ENCODE measurements around the gene RNF25.

Gene RNF25

GRCh38 chr2:218679119-218679518 lies 7.3 kb upstream of the RNF25 start:
- DNase-seq (ENCODE audit: low spot score) = no peak

DNA sequence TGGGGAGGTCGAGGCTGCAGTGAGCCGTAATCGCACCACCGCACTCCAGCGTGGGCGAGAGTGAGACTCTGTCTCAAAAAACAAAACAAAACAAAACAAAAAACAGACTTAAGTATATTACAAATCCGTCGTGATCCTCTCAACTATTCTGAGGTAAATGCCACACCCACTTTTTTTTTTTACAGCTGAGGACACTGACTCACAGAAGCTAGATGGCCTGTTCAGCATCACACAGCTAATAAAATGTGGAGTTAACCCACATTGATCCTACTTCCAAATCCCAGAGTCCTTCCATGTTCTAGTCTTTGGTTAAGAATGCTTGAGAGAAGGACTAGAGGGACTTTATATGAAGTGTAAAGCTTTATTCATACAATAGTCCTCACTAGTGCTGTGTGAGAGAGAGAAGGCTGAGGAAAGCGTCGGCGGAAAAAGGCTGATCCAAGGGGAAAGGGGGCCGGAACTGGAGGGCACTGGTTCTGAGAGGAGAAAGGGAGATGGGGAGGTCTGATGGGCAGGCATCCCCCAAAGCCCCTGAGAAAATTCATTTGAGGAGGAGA lies 627 bp downstream of the RNF25 start:
- no peak for DNase-seq (ENCODE audit: low spot score)

DNA sequence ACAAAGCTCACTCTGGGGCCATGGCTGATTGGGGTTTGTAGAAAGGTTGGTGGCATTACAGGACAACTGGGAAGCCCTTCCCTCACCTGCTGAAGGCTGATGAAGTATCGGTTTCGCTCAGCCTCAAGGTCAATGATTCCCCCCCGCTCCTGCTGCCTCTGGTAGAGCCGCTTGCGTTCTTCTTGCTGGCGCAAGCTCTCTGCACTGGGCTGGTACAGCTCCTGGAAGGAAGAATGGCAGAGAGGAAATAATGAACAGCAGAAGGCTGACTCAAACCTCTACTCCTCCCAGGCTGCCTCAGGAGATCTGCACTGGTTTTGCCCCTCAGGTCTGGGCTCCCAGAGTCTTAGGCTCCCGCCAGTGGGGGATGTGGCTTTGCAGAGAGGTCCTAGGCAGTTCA lies 7.1 kb downstream of the RNF25 start:
- DNase-seq (ENCODE audit: low spot score) = no peak

- DNase-seq (ENCODE audit: low spot score) = no peak
Observed at GRCh38 chr2:218663901-218664300, 7.9 kb downstream of the RNF25 start.

- DNase-seq (ENCODE audit: low spot score) = no peak
Observed at GRCh38 chr2:218662827-218663226, 9.0 kb downstream of the RNF25 start.

DNA sequence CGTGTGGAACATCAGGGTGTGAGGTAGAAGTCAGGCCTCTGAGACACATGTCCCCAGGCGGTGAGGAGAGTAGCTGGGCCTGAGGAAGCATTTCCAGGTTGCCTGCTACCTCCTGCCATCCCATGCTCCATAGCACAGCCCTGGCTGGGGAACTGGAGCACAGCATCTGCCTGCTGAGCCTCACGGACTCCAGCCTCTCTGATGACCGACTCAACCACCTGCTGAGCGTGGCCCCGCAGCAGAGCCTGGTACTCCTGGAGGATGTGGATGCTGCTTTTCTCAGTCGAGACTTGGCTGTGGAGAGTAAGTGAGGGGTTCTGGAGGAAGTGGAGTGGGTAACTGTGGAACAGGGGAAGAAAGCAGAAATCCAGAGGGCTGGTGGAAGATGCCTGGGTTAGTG lies 9.4 kb downstream of the RNF25 start:
- DNase-seq (ENCODE audit: low spot score) = no peak

DNA sequence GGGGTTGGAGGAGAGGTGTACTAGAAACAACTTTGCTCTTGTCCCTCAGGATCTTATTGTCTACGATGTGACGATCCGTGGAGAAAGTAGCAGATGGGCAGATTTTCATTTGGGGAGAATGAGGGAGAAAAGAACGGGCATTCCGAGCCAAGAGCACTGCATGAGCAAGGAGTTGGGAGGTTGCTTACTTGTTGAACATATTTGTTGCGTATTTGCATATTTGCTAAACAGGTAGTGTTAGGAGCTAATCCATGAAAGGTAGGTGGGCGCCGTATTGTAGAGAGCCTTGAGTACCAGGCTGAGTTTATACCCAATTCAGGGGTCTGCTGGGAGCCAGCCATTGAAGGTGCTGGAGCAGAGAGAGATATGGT lies 11.8 kb downstream of the RNF25 start:
- DNase-seq (ENCODE audit: low spot score) = no peak

- DNase-seq (ENCODE audit: low spot score) = peak; percentile 96
Observed at GRCh38 chr2:218659258-218659987, 12.4 kb downstream of the RNF25 start, which contains the start of the genes BCS1L and ZNF142. TSS of gene BCS1L (plus strand) at chr2:218659683. CDS start at chr2:218660988, 1,305 bp downstream. TSS of gene ZNF142 (minus strand) at chr2:218659623. CDS start at chr2:218656429, 3,194 bp downstream.

DNA sequence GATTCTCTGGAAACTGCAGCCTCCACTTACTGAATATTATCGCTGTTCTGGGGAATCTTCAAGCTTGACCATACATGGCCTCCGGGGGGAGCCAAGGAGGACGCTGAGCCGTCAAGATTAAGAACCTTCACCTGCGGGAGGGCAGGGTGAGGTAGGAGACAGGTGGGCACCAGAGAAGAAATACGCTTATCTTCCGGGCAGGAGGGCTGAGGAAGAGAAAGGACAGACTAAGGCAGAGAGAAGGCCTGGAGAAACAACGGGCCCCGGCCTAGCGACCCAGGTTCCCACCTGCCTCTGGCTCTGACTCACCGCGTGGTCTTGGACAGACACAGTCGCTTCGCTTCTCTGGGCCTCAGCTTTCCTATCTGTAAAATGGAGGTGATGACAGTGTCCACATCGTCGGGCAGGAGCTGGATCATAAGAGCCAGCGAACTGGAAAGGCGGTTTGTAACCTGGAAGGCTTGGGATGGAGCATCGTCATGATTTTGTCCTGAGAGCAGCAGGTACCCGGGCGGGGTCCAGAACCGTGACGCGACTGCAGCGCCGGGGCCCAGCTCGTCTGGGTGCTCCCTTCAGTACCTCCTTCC lies 13.0 kb downstream of the RNF25 start:
- peak; percentile 77 for DNase-seq (ENCODE audit: low spot score)

GRCh38 chr2:218655751-218656150 lies 16.1 kb downstream of the RNF25 start:
- DNase-seq (ENCODE audit: low spot score) = no peak

GRCh38 chr2:218648787-218649100 lies 23.1 kb downstream of the RNF25 start:
- no peak for DNase-seq (ENCODE audit: low spot score)

DNA sequence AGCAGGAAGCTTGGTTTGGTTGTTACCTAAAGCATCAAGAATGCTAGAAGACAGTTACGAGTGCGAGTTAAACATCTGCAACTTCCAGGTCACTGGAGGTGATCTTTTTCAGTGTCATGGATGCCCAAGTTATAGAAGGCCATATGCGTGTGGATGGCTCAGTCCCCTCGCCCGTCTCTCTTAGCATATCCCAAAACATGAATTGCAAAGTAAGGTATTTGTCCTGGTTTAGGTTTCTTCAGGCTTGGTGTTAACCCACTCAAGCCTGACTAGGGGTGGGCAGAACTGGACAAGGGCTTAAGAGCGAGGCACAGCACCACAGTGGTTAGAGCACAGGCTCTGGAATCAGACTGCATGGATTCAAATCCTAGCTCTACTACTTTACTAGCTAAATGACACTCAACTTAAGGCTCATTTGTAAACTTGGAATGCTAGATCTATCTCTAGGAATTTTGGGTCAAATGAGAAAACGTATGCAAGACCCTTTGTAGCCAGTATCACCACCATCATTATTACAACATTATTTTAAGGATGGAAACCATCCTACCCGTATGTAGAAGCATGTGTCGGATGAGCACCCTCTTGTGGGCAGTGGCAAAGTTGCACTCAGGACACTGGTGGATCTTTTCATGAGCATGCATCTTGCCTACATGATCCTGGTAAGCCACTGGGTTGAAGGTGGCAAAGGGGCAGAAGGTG lies 23.6 kb downstream of the RNF25 start:
- DNase-seq (ENCODE audit: low spot score) = peak; percentile 75

DNA sequence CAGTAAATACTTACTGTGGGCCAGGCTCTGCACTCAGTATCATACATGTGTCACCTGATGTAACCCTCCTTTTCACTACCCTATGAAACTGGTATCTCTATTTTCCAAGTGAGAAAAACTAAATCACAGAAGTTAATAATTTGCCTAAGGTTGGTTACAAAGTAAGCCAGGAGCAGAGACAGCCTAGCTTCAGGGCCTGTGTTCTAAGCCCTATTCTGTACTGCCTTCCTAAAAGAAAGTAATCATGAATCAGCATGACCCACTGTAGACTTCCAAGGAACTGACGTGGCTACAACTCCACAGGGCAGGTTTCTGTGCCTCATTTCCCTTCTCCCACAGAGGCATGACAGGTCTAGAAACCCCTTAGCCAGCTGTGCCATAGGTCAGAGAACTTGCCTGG lies 26.7 kb downstream of the RNF25 start:
- no peak for DNase-seq (ENCODE audit: low spot score)

DNA sequence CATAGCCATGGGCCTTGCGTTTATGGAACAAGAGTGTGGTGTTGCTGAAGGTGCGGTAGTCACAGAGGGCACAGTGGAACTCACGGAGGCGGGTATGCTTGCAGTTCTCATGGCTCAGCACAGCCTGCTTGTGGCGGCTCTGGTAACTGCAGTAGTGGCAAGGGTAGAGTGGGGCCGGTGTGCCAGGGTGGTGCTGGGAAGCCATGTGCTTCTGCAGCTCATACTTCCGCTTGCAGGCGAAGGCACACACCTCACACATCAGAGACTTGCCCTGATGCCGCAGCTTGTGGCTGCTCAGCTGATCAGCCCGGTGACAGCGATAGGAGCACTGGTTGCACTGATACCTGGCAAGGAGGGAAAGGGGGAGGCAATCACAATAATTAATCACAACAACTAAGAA lies 27.1 kb downstream of the RNF25 start:
- DNase-seq (ENCODE audit: low spot score) = no peak

- DNase-seq (ENCODE audit: low spot score) = no peak
Observed at GRCh38 chr2:218643751-218644310, 28.0 kb downstream of the RNF25 start.

DNA sequence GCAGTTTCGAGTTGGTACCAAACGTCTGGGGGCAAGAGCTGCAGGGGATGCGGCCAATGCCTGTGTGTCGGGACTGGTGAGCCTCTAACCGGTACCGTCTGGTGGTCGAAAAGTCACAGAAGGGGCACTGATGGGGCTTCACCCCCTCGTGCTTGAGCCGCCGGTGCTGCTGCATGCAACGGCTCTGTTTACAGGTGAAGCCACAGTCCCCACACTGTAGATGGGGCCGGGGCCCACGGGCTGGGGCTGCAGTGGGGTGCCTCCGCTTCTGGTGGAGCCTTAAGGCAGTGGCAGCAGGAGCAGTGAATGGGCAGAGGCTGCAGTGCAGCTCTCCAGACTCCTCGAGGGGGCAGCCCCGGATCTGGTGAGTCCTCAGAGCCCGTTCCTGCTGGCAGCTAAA lies 29.0 kb downstream of the RNF25 start:
- no peak for DNase-seq (ENCODE audit: low spot score)

GRCh38 chr2:218642121-218642656 lies 29.6 kb downstream of the RNF25 start:
- no peak for DNase-seq (ENCODE audit: low spot score)

DNA sequence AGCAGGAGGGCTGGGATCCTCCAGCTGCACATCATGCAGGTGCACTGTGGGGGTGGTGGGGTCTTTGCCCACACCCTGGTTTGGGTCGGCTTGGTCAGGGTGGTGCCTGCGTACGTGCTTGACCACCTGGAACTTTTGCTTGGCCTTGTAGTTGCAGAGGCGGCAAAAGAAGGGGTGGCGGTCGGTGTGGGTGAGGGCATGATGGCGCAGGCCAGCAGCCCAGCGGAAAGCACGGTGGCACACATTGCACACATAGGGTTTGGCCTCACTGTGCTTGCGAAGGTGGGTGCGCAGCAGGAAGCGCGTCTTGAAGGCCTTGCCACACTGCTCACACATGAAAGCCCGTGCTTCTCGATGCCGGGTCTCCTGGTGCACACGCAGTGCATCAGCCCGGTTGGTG lies 33.4 kb downstream of the RNF25 start:
- DNase-seq (ENCODE audit: low spot score) = no peak

GRCh38 chr2:218635719-218636118 lies 36.1 kb downstream of the RNF25 start:
- DNase-seq (ENCODE audit: low spot score) = no peak

DNA sequence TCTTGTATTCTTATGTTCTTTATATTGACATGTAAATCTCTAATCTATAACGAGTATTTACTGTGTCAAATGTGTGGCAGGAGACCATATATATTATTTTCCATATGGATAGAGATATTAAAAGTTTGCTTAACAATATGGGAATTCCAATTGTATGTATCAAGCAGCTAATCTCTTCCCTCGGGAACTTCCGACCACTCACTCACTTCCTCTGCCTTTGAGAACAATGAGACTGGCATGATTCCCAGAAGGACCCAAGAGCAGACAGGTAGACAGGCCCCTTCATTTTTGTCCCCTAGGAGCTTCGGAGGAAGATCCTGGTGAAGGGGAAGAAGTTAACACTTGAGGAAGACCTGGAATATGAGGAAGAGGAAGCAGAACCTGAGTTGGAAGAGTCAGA lies 40.0 kb downstream of the RNF25 start:
- DNase-seq (ENCODE audit: low spot score) = no peak

DNA sequence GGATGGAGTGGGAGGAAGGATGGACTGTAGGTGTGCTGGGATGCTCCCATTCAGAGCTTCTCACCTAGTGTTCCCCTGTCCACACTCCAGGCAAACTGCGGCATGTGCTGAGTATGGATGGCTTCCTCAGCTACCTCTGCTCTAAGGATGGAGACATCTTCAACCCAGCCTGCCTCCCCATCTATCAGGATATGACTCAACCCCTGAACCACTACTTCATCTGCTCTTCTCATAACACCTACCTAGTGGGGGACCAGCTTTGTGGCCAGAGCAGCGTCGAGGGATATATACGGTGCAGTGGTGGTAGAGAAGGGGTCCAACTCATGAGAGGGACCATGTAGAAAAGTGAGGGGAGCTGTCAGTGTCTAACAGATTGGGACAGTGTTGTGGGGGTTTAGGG lies 43.9 kb downstream of the RNF25 start:
- no peak for DNase-seq (ENCODE audit: low spot score)

DNA sequence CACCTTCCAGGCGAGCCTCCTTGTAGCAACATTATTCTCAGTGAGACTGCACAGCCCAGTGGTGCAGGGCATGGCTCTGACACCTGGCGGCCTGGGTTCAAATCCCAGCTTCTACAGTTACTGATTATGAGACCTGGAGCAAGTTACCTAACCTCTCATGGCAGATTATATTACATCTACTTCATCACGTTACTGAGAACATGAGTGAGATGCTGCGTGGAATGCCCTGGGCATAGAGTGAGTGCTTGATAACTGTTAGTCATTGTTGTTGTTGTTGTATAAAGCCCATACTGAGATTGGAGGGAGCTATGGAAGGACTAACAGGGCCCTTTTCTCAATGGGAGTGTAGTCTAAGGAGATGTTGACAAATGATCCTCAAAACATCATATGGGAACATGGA lies 45.4 kb downstream of the RNF25 start:
- no peak for DNase-seq (ENCODE audit: low spot score)

GRCh38 chr2:218623366-218623705 lies 48.5 kb downstream of the RNF25 start:
- DNase-seq (ENCODE audit: low spot score) = no peak
